NCI-H128 (cell line): ENCODE results near the gene CACNA2D2.

Experiments
- DNase-seq: peaks from one replicate; lab custom pipeline; 2025; ENCODE audit not compliant: unreplicated experiment; lab: John Stamatoyannopoulos, UW

Gene CACNA2D2

DNA sequence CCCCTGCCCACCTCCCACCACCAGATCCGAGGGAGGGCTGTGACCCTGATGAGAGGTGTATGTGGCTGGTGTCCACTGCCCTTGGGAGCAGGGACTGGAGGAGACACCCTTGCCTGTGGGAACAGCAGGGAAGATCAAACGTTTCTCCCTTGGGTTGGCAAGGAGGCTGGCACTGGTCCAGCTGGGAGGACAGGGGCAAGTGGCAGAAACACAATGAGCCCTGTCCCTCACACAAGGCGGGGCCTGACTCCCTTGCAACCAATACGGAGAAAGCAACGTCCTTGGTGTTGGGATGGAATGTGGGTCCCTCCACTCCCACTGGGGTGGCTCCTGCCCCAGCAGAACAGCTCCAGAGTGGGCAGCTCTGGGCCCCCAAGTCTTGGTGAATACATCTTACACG lies 186.1 kb downstream of the CACNA2D2 start:
- no peak for DNase-seq

DNA sequence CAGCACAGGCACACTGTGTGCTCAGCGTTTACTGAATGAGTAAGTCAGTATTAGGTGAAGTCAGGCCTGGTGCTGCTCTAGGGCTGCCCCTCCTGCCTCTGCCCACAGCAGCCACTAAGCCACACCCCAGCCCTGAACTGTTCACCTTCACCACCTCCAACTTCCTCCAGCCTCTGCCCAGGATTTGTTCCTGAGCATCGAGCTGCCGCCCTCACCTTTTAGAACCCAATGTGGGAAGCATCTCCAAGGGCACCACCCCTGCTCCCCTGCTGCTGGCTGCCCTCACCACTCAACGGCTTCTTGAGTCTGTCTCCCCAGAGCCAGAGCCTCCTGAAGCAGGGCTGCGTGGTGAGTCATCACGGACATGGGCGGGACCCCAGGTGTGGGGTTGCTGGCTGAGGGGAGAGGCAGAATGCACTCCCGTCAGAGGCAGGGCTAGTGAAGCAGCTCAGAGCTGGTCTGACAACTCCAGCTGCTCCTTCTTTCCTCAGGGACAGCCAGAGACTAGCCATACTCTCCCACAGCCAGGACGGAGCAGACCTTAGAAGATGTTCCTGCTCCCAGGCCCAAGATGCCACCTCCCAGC lies 186.7 kb downstream of the CACNA2D2 start:
- no peak for DNase-seq

GRCh38 chr3:50314816-50315215 lies 188.6 kb downstream of the CACNA2D2 start:
- no peak for DNase-seq

- no peak for DNase-seq
Measured at GRCh38 chr3:50314342-50314741, 189.1 kb downstream of the CACNA2D2 start.
